ENCODE data around the gene ADARB1.

The ADARB1 gene

DNA sequence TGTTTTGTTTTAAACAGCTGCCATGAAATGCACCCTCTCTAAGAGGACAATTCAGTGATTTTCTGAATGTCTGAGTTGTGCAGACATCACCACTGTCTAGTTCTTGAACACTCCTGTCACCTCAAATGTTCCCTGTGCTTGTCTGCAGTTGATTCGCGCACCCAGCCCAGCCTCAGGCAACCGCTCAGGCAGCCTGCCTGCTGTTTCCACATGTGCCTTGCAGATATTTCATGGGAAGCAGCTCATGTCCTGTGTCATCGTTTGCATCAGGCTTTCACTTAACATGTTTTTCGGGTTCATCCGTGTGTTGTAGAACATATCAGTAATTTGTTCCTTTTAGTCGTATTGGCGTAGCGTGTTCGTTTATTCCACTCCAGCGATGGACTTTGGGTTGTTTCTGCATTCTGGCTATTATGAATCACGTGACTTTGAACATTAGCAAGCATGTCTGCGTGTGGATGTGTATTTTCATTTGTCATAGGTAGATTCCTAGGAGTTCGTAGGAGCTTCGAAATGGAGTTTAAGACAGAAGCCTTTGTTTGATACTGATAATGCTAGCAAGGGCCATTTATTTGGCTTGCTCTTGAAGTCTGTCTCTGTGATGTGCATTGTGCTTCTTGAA, 12.1 kb downstream of the ADARB1 start:
- H3K4me1 ChIP-seq (ENCODE audit: control insufficient read depth, insufficient read depth, low read length, poor library complexity, severe bottlenecking): peaks cover 64% of the 10 kb centered on the region
- peak overlapping the region; percentile 6 for H3K27ac ChIP-seq (ENCODE audit: insufficient read depth, low read length, poor library complexity, severe bottlenecking)

GRCh38 chr21:45087022-45087823, 12.8 kb downstream of the ADARB1 start:
- no peaks in the 10 kb centered on the region for H3K9me3 ChIP-seq (ENCODE audit: control insufficient read depth, low read length)
- H3K27ac ChIP-seq (ENCODE audit: insufficient read depth, low read length, poor library complexity, severe bottlenecking): peak overlapping the region; percentile 6
- H3K4me3 ChIP-seq (ENCODE audit: insufficient read depth, low read depth, low read length, poor library complexity, severe bottlenecking): no peak overlapping the region
- DNase-seq: no peak
- H3K4me1 ChIP-seq (ENCODE audit: control insufficient read depth, insufficient read depth, low read length, poor library complexity, severe bottlenecking): peaks cover 56% of the 10 kb centered on the region
- H3K27me3 ChIP-seq (replicated peaks; ENCODE audit: control insufficient read depth, insufficient read depth, low read length, poor library complexity, severe bottlenecking): no peaks in the 10 kb centered on the region
- H3K36me3 ChIP-seq (ENCODE audit: control insufficient read depth, insufficient read depth, low read length): no peaks in the 10 kb centered on the region

More for the DNA sequence above, 12.1 kb downstream of the ADARB1 start:
- H3K9me3 ChIP-seq (ENCODE audit: control insufficient read depth, low read length): no peaks in the 10 kb centered on the region
- H3K4me3 ChIP-seq (ENCODE audit: insufficient read depth, low read depth, low read length, poor library complexity, severe bottlenecking): no peak overlapping the region
- no peaks in the 10 kb centered on the region for H3K36me3 ChIP-seq (ENCODE audit: control insufficient read depth, insufficient read depth, low read length)
- DNase-seq: no peak
- no peaks in the 10 kb centered on the region for H3K27me3 ChIP-seq (replicated peaks; ENCODE audit: control insufficient read depth, insufficient read depth, low read length, poor library complexity, severe bottlenecking)

GRCh38 chr21:45088116-45088515, 13.7 kb downstream of the ADARB1 start:
- DNase-seq: no peak
- H3K36me3 ChIP-seq (ENCODE audit: control insufficient read depth, insufficient read depth, low read length): no peaks in the 10 kb centered on the region
- H3K4me1 ChIP-seq (ENCODE audit: control insufficient read depth, insufficient read depth, low read length, poor library complexity, severe bottlenecking): peaks cover 49% of the 10 kb centered on the region
- H3K9me3 ChIP-seq (ENCODE audit: control insufficient read depth, low read length): no peaks in the 10 kb centered on the region
- no peak overlapping the region for H3K27ac ChIP-seq (ENCODE audit: insufficient read depth, low read length, poor library complexity, severe bottlenecking)
- no peaks in the 10 kb centered on the region for H3K27me3 ChIP-seq (replicated peaks; ENCODE audit: control insufficient read depth, insufficient read depth, low read length, poor library complexity, severe bottlenecking)
- no peak overlapping the region for H3K4me3 ChIP-seq (ENCODE audit: insufficient read depth, low read depth, low read length, poor library complexity, severe bottlenecking)

DNA sequence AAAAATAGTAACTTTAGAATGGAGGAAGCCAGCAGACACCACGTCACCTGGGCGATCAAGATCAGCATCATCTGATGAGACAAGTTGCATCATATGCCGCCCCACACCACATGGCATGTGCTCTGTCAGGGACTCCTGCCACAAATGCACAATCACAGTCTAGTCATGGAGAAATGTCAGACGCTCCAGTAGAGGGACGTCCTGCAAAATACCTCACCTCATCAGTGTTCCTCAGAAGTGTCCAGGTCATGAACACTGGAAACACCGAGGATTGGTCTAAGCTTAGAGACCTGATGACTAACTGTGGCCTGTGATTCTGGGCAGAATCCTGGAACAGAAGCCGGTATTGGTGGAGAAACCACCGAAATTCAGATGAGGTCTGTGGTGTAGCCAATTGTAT, 14.3 kb downstream of the ADARB1 start:
- DNase-seq: no peak
- Histone ChIP-seq H3K4me3 (ENCODE audit: insufficient read depth, low read depth, low read length, poor library complexity, severe bottlenecking) (no peak overlapping the region), H3K4me1 (ENCODE audit: control insufficient read depth, insufficient read depth, low read length, poor library complexity, severe bottlenecking) (peaks cover 51% of the 10 kb centered on the region), H3K27me3 (replicated peaks; ENCODE audit: control insufficient read depth, insufficient read depth, low read length, poor library complexity, severe bottlenecking) (no peaks in the 10 kb centered on the region), H3K27ac (ENCODE audit: insufficient read depth, low read length, poor library complexity, severe bottlenecking) (no peak overlapping the region), H3K9me3 (ENCODE audit: control insufficient read depth, low read length) (no peaks in the 10 kb centered on the region), H3K36me3 (ENCODE audit: control insufficient read depth, insufficient read depth, low read length) (no peaks in the 10 kb centered on the region)

DNA sequence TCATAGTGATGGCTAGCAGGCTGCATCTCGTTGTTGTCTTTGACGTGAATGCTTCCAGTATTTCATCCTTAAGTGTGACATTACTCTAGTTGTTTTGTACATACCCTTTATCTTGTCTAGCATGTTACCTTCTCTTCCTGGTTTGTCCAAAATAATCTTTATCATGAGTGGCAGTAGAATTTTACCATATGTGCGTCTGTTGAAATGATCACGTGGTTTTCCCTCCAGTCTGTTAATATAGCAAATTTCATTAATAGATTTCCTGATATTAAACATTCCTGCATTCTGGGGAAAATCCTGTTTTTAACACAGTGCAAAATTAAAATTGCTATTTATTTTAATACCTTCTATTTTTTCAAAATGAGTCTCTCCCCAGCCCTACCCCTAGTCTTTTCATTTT, 15.6 kb downstream of the ADARB1 start:
- H3K4me1 ChIP-seq (ENCODE audit: control insufficient read depth, insufficient read depth, low read length, poor library complexity, severe bottlenecking): peaks cover 42% of the 10 kb centered on the region
- DNase-seq: no peak
- H3K27ac ChIP-seq (ENCODE audit: insufficient read depth, low read length, poor library complexity, severe bottlenecking): no peak overlapping the region
- no peaks in the 10 kb centered on the region for H3K36me3 ChIP-seq (ENCODE audit: control insufficient read depth, insufficient read depth, low read length)
- no peaks in the 10 kb centered on the region for H3K9me3 ChIP-seq (ENCODE audit: control insufficient read depth, low read length)
- no peaks in the 10 kb centered on the region for H3K27me3 ChIP-seq (replicated peaks; ENCODE audit: control insufficient read depth, insufficient read depth, low read length, poor library complexity, severe bottlenecking)
- H3K4me3 ChIP-seq (ENCODE audit: insufficient read depth, low read depth, low read length, poor library complexity, severe bottlenecking): no peak overlapping the region

DNA sequence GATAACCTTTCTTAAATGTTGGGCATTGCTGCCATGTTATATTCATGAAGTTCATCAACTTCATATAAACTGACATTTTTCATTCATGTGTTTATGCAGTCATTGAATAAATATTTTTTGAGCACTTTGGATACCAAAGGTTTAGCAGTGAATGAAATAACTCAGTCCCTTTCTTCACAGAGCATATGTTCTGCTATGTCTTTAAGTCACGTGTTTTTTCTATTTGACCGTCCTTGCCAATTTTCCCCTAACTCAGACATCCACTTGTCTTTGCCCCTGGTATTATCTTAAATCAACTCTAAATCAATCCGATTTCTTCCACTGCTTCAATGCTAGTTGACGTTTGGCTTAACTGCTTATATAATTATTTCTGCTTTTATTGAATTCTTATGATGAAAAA, 16.6 kb downstream of the ADARB1 start:
- H3K27ac ChIP-seq (ENCODE audit: insufficient read depth, low read length, poor library complexity, severe bottlenecking): no peak overlapping the region
- no peak for DNase-seq
- no peak overlapping the region for H3K4me3 ChIP-seq (ENCODE audit: insufficient read depth, low read depth, low read length, poor library complexity, severe bottlenecking)
- H3K27me3 ChIP-seq (replicated peaks; ENCODE audit: control insufficient read depth, insufficient read depth, low read length, poor library complexity, severe bottlenecking): no peaks in the 10 kb centered on the region
- peaks cover 32% of the 10 kb centered on the region for H3K4me1 ChIP-seq (ENCODE audit: control insufficient read depth, insufficient read depth, low read length, poor library complexity, severe bottlenecking)
- H3K36me3 ChIP-seq (ENCODE audit: control insufficient read depth, insufficient read depth, low read length): no peaks in the 10 kb centered on the region
- H3K9me3 ChIP-seq (ENCODE audit: control insufficient read depth, low read length): no peaks in the 10 kb centered on the region

DNA sequence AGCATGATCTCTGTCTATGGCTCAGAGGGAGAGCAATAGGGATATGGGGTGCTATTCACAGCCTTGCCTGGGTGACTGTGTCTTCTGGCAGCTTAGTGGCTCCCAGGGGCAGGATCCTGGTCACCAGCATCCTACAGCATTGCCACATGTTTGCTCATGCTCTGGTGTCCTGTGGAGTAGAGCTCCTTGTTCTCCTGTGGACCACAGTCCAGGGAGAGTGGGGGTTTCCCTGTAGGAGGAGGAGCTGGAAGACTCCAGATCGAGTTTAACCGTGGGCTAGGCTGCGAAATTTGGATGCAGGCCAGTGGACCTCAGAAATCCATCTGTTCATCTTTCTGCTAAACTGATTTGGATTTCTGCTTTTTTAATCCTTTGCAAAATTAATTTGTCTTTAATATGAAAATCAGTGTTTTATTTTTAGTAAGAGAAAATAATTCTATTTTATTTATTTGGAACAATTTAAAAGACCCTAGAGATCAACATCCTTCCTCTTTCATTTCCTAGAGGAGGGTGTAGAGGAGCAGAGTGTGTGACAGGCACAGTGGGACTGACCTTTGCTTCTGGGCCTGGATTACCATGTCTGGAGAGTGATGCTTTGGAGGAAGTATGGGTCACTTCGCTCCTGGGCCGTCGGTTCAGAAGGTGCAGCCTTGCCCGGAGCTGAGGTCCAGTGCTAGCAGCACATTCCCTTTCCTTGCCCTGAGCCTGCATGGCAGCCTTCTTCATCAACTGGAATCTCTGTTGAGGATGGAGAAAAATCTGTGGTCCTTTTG, 17.4 kb downstream of the ADARB1 start:
- Histone ChIP-seq H3K4me1 (ENCODE audit: control insufficient read depth, insufficient read depth, low read length, poor library complexity, severe bottlenecking) (peaks cover 24% of the 10 kb centered on the region), H3K4me3 (ENCODE audit: insufficient read depth, low read depth, low read length, poor library complexity, severe bottlenecking) (no peak overlapping the region), H3K27ac (ENCODE audit: insufficient read depth, low read length, poor library complexity, severe bottlenecking) (no peak overlapping the region), H3K9me3 (ENCODE audit: control insufficient read depth, low read length) (no peaks in the 10 kb centered on the region), H3K36me3 (ENCODE audit: control insufficient read depth, insufficient read depth, low read length) (no peaks in the 10 kb centered on the region), H3K27me3 (replicated peaks; ENCODE audit: control insufficient read depth, insufficient read depth, low read length, poor library complexity, severe bottlenecking) (no peaks in the 10 kb centered on the region)
- DNase-seq: no peak

- peaks cover 11% of the 10 kb centered on the region for H3K4me1 ChIP-seq (ENCODE audit: control insufficient read depth, insufficient read depth, low read length, poor library complexity, severe bottlenecking)
- no peak overlapping the region for H3K27ac ChIP-seq (ENCODE audit: insufficient read depth, low read length, poor library complexity, severe bottlenecking)
- no peak for DNase-seq
Measured at GRCh38 chr21:45093035-45093532, 18.7 kb downstream of the ADARB1 start.

DNA sequence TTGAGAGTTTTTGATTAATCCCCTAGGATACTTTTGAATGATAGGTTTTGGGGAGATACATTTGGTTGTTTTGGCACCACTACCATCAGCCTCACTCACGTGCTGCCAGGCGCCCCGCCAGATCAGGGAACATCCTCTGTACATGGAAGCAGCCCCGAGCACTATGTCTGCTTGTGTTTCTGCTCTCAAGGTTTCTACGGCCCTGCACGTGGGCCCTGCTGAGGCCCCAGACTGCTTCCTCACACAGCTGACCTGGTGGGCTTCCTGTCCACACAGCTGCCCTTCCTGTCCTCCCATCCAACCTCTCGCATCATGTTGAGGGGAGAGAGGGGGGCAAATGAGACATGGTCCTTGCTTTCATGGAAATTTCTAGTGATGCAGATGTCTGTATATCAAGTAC, 20.0 kb downstream of the ADARB1 start:
- Histone ChIP-seq H3K9me3 (ENCODE audit: control insufficient read depth, low read length) (no peaks in the 10 kb centered on the region), H3K36me3 (ENCODE audit: control insufficient read depth, insufficient read depth, low read length) (no peaks in the 10 kb centered on the region), H3K27me3 (replicated peaks; ENCODE audit: control insufficient read depth, insufficient read depth, low read length, poor library complexity, severe bottlenecking) (no peaks in the 10 kb centered on the region), H3K27ac (ENCODE audit: insufficient read depth, low read length, poor library complexity, severe bottlenecking) (no peak overlapping the region), H3K4me3 (ENCODE audit: insufficient read depth, low read depth, low read length, poor library complexity, severe bottlenecking) (no peak overlapping the region), H3K4me1 (ENCODE audit: control insufficient read depth, insufficient read depth, low read length, poor library complexity, severe bottlenecking) (peaks cover 5% of the 10 kb centered on the region)
- no peak for DNase-seq

More at GRCh38 chr21:45093035-45093532, 18.7 kb downstream of the ADARB1 start:
- H3K27me3 ChIP-seq (replicated peaks; ENCODE audit: control insufficient read depth, insufficient read depth, low read length, poor library complexity, severe bottlenecking): no peaks in the 10 kb centered on the region
- H3K36me3 ChIP-seq (ENCODE audit: control insufficient read depth, insufficient read depth, low read length): no peaks in the 10 kb centered on the region
- no peak overlapping the region for H3K4me3 ChIP-seq (ENCODE audit: insufficient read depth, low read depth, low read length, poor library complexity, severe bottlenecking)
- no peaks in the 10 kb centered on the region for H3K9me3 ChIP-seq (ENCODE audit: control insufficient read depth, low read length)
